ENCODE measurements around the gene MCTP1. TPM values are rescaled to one million over a fixed set of nuclear protein-coding genes. Genes with fewer than 3 reads are reported as not detected.

The MCTP1 gene
- total RNA-seq, 1 donor from 2014 or later: 63.6 TPM

- no peak for DNase-seq (ENCODE audit: low read depth, low spot score)
These were observed 507.6 kb downstream of the MCTP1 start for GRCh38 chr5:94777056-94777880.

GRCh38 chr5:94776167-94776566, 508.7 kb downstream of the MCTP1 start:
- no peak for DNase-seq (ENCODE audit: low read depth, low spot score)

- DNase-seq (ENCODE audit: low read depth, low spot score): no peak
These were observed 509.8 kb downstream of the MCTP1 start for GRCh38 chr5:94775088-94775487.

GRCh38 chr5:94771742-94772141, 513.2 kb downstream of the MCTP1 start:
- DNase-seq (ENCODE audit: low read depth, low spot score): no peak

- no peak for DNase-seq (ENCODE audit: low read depth, low spot score)
These were observed 514.9 kb downstream of the MCTP1 start for GRCh38 chr5:94769996-94770395.

- DNase-seq (ENCODE audit: low read depth, low spot score): no peak
These were observed 523.1 kb downstream of the MCTP1 start for GRCh38 chr5:94761786-94762185.

GRCh38 chr5:94761055-94761454, 523.8 kb downstream of the MCTP1 start:
- no peak for DNase-seq (ENCODE audit: low read depth, low spot score)

GRCh38 chr5:94759961-94760360, 524.9 kb downstream of the MCTP1 start:
- no peak for DNase-seq (ENCODE audit: low read depth, low spot score)

- DNase-seq (ENCODE audit: low read depth, low spot score): no peak
These were observed 525.9 kb downstream of the MCTP1 start for GRCh38 chr5:94759022-94759421.

- DNase-seq (ENCODE audit: low read depth, low spot score): no peak
These were observed 530.1 kb downstream of the MCTP1 start for GRCh38 chr5:94754824-94755223.

- no peak for DNase-seq (ENCODE audit: low read depth, low spot score)
These were observed 533.4 kb downstream of the MCTP1 start for GRCh38 chr5:94751460-94751859.

GRCh38 chr5:94750681-94751080, 534.2 kb downstream of the MCTP1 start:
- DNase-seq (ENCODE audit: low read depth, low spot score): no peak

- no peak for DNase-seq (ENCODE audit: low read depth, low spot score)
These were observed 535.9 kb downstream of the MCTP1 start for GRCh38 chr5:94749042-94749441.

GRCh38 chr5:94748212-94748611, 536.7 kb downstream of the MCTP1 start:
- DNase-seq (ENCODE audit: low read depth, low spot score): no peak

- DNase-seq (ENCODE audit: low read depth, low spot score): no peak
These were observed 537.5 kb downstream of the MCTP1 start for GRCh38 chr5:94747371-94747770.

GRCh38 chr5:94746731-94747124, 538.2 kb downstream of the MCTP1 start:
- DNase-seq (ENCODE audit: low read depth, low spot score): no peak

GRCh38 chr5:94745786-94746730, 538.8 kb downstream of the MCTP1 start:
- peak; percentile 26 for DNase-seq (ENCODE audit: low read depth, low spot score)

- DNase-seq (ENCODE audit: low read depth, low spot score): no peak
These were observed 540.0 kb downstream of the MCTP1 start for GRCh38 chr5:94744906-94745305.

- no peak for DNase-seq (ENCODE audit: low read depth, low spot score)
These were observed 542.0 kb downstream of the MCTP1 start for GRCh38 chr5:94742852-94743251.

- DNase-seq (ENCODE audit: low read depth, low spot score): no peak
These were observed 544.6 kb downstream of the MCTP1 start for GRCh38 chr5:94740286-94740685.

- DNase-seq (ENCODE audit: low read depth, low spot score): no peak
These were observed 548.4 kb downstream of the MCTP1 start for GRCh38 chr5:94736498-94736897.

- no peak for DNase-seq (ENCODE audit: low read depth, low spot score)
These were observed 553.4 kb downstream of the MCTP1 start for GRCh38 chr5:94731471-94731870.

Data from pulmonary artery endothelial cell (primary cell).